HCT116 (cell line): ENCODE data around the gene HIVEP3. TPM values are rescaled to one million over a fixed set of nuclear protein-coding genes. Genes with fewer than 3 reads are reported as not detected.

Source experiments
- ATAC-seq: fragments of 200-7000 bp; cut with Tn5 transposase; 2 replicates; pipeline ENCODE4 v1.9.1; 2020; ENCODE audit warnings: mild to moderate bottlenecking, moderate library complexity
- BruUV-seq: library from RNA; stranded (reverse); fragments of 400-500 nt; replicated peaks from 2 replicates; lab custom pipeline; 2021; lab: Mats Ljungman, UMichigan
- CTCF ChIA-PET: fragments of 300-600 bp; sonication (Branson Sonifier 250); formaldehyde crosslinking; loops from one replicate; lab custom pipeline; 2021; ENCODE audit warnings: antibody characterized with exemption; lab: Charles Lee
- POLR2A ChIA-PET: fragments of 300-600, 350-600 bp; sonication (Branson Sonifier 250); formaldehyde crosslinking; loops from one replicate; lab custom pipeline; 2021; ENCODE audit warnings: antibody characterized with exemption; lab: Charles Lee
- RAD21 ChIA-PET, 2 experiments: fragments of 300-600 bp; sonication (Branson Sonifier 250); formaldehyde crosslinking; loops; one replicate each; lab custom pipeline; 2023; ENCODE audit warnings: low total read pairs in 2 of 2; ENCODE audit not compliant: uncharacterized antibody in 2 of 2, unreplicated experiment in 2 of 2, low non-redundant PET in 1 of 2; lab: Charles Lee
- DNase-seq: peaks from one replicate; pipeline ENCODE4 v3.0.0-alpha.2; 2010; ENCODE audit warnings: low read depth, low spot score
- H2AFZ ChIP-seq: fragments of 200-600 bp; shearing (Covaris generic), sonication (generic); 2 replicates; pipeline ENCODE4 v1.6.1; 2017; ENCODE audit warnings: low read depth, mixed run types, mixed read lengths, antibody characterized with exemption, low read length; ENCODE audit not compliant: poor library complexity, severe bottlenecking
- H3K27ac ChIP-seq: 2 replicates; pipeline ENCODE4 v1.5.1; 2012; ENCODE audit warnings: low read depth, low read length
- H3K27me3 ChIP-seq: fragments of 200-600 bp; sonication (generic); 2 replicates; pipeline ENCODE4 v1.6.1; 2016; ENCODE audit warnings: mixed run types, low read length, mixed read lengths; ENCODE audit not compliant: insufficient read depth
- H3K36me3 ChIP-seq, 2 experiments: fragments of 200-500 bp in 1 of 2; fragments of 200-600 bp in 1 of 2; sonication (Bioruptor generic) in 1 of 2; sonication (generic) in 1 of 2; 2 replicates each; pipeline versions ENCODE4 v1.5.1 to v1.6.1; 2014 to 2016; ENCODE audit warnings: low read length in 2 of 2, inconsistent platforms in 1 of 2, mixed read lengths in 1 of 2, mixed run types in 1 of 2; ENCODE audit not compliant: insufficient read depth in 2 of 2, control insufficient read depth in 1 of 2
- H3K4me1 ChIP-seq, 2 experiments: fragments of 200-600 bp in 1 of 2; sonication (generic) in 1 of 2; 2 replicates each; pipeline versions ENCODE4 v1.5.1 to v1.6.1; 2012 to 2017; ENCODE audit warnings: low read length in 2 of 2, inconsistent platforms in 1 of 2, mild to moderate bottlenecking in 1 of 2, mixed read lengths in 1 of 2, mixed run types in 1 of 2, moderate library complexity in 1 of 2; ENCODE audit not compliant: insufficient read depth in 2 of 2, control insufficient read depth in 1 of 2
- H3K4me2 ChIP-seq: fragments of 200-600 bp; sonication (generic); 2 replicates; pipeline ENCODE4 v1.6.1; 2017; ENCODE audit warnings: mixed run types, low read length, mixed read lengths
- H3K4me3 ChIP-seq, 2 experiments: fragments of 200-600 bp in 1 of 2; sonication (generic) in 1 of 2; replicated peaks in 1 of 2; 2 replicates each; pipeline ENCODE4 v1.5.1; 2011 to 2016; ENCODE audit warnings: low read length in 2 of 2, control low read depth in 1 of 2, low read depth in 1 of 2, mild to moderate bottlenecking in 1 of 2, mixed read lengths in 1 of 2, mixed run types in 1 of 2
- H3K79me2 ChIP-seq: fragments of 200-600 bp; sonication (generic); 2 replicates; pipeline ENCODE4 v1.6.1; 2017; ENCODE audit warnings: mild to moderate bottlenecking, mixed run types, low read length, moderate library complexity, mixed read lengths; ENCODE audit not compliant: insufficient read depth
- H3K9ac ChIP-seq: fragments of 200-600 bp; sonication (generic); 2 replicates; pipeline ENCODE4 v1.6.1; 2016; ENCODE audit warnings: low read length, mixed read lengths
- H3K9me2 ChIP-seq: fragments of 200-600 bp; sonication (generic), shearing (Covaris generic); 2 replicates; pipeline ENCODE4 v1.6.1; 2017; ENCODE audit warnings: mixed run types, mild to moderate bottlenecking, moderate library complexity; ENCODE audit not compliant: insufficient read depth
- H3K9me3 ChIP-seq, 2 experiments: fragments of 200-500 bp in 1 of 2; fragments of 200-600 bp in 1 of 2; sonication (Bioruptor generic) in 1 of 2; sonication (generic) in 1 of 2; 2 replicates each; pipeline ENCODE4 v1.6.1; 2014 to 2017; ENCODE audit warnings: low read length in 2 of 2, mixed read lengths in 2 of 2, inconsistent platforms in 1 of 2, low read depth in 1 of 2, mild to moderate bottlenecking in 1 of 2, mixed run types in 1 of 2, moderate library complexity in 1 of 2; ENCODE audit not compliant: control insufficient read depth in 1 of 2, insufficient read depth in 1 of 2
- H4K20me1 ChIP-seq: fragments of 200-600 bp; sonication (generic), shearing (Covaris generic); 2 replicates; pipeline ENCODE4 v1.6.1; 2017; ENCODE audit warnings: mixed run types, mild to moderate bottlenecking, moderate library complexity; ENCODE audit not compliant: insufficient read depth
- CBX3 ChIP-seq: IDR thresholded peaks from 2 replicates; pipeline ENCODE4 v1.6.1; 2012; ENCODE audit warnings: low read depth
- CEBPB ChIP-seq: IDR thresholded peaks from 2 replicates; pipeline ENCODE4 v1.6.1; 2012; ENCODE audit warnings: low read depth
- ELF1 ChIP-seq: IDR thresholded peaks from 2 replicates; pipeline ENCODE4 v1.6.1; 2012; ENCODE audit warnings: low read depth, borderline replicate concordance
- POLR2A ChIP-seq: IDR thresholded peaks from 2 replicates; pipeline ENCODE4 v1.7.0; 2011; ENCODE audit warnings: borderline replicate concordance; ENCODE audit not compliant: insufficient read depth, insufficient read length; ENCODE audit errors: extremely low read depth
- SP1 ChIP-seq: IDR thresholded peaks from 2 replicates; pipeline ENCODE4 v1.6.1; 2012; ENCODE audit warnings: low read depth
- SRF ChIP-seq: IDR thresholded peaks from 2 replicates; pipeline ENCODE4 v1.6.1; 2012; ENCODE audit warnings: low read depth
- intact Hi-C: fragments of 100-400 bp; cut with micrococcal nuclease; formaldehyde crosslinking; loops from 2 replicates; pipeline ENCODE4 v1.10.0; 2022
- total RNA-seq: library from RNA; stranded (reverse); gene quantifications from one replicate; pipeline ENCODE4 v1.2.1, GENCODE V29; 2021; ENCODE audit not compliant: unreplicated experiment
- TF ChIP-seq, protein P1 (sequence below): IDR thresholded peaks from 2 replicates; pipeline ENCODE4 v1.6.1; 2012
- TF ChIP-seq, protein P2 (sequence below): IDR thresholded peaks from 2 replicates; pipeline ENCODE4 v1.6.1; 2011; ENCODE audit warnings: mild to moderate bottlenecking, low read length, moderate library complexity; ENCODE audit not compliant: insufficient replicate concordance; ENCODE audit errors: extremely low read depth
- TF ChIP-seq, protein P3 (sequence below): IDR thresholded peaks from 2 replicates; pipeline ENCODE4 v1.6.1; 2012

HIVEP3 gene
- total RNA-seq, 1 experiment from 2014 or later: 7.1 TPM

DNA sequence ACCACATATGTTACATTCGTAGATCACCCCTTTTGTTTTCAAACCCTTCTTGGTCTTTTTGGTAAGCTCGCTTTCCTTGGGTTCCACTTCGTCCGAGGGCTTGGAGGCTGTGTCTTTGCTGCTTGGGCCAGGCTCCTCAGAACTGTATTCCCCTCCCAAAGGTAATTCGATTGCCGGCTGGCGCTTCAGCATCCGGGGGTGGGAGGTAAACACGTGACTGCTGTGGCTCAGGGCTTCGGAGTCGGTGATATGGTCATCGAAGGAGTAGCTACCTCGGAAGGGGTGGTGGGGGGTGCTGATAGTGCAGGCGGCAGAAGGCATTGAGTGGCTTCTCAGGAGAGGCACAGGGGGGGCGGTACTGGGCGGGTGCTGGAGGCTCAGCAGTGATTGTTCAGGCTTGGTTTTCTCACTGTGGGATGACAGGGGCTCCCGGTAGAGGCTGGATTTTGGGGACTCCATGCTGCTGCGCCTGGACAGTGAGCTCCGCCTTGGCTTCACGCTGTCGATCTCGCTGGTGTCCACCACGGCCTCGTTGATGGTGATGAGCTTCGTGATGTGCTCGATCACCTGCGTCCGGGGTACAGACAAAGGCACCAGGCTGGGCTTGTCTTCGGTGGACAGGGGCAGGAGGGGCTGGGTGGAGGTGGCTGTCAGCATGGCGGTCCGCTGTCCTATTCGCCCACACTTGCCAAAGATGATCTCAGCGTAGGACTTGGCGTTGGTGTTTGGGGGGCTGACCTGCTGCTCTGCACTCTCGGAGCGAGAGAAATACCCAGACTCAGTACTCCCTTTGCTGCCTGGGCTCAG lies 335.7 kb downstream of the HIVEP3 start:
- no TSS peak for BruUV-seq
- TF ChIP-seq, protein P1, sequence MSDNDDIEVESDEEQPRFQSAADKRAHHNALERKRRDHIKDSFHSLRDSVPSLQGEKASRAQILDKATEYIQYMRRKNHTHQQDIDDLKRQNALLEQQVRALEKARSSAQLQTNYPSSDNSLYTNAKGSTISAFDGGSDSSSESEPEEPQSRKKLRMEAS: no peak
- TF ChIP-seq POLR2A (no peak), CEBPB (no peak), CBX3 (no peak), SP1 (no peak), ELF1 (no peak), SRF (no peak)
- TF ChIP-seq, protein P2, sequence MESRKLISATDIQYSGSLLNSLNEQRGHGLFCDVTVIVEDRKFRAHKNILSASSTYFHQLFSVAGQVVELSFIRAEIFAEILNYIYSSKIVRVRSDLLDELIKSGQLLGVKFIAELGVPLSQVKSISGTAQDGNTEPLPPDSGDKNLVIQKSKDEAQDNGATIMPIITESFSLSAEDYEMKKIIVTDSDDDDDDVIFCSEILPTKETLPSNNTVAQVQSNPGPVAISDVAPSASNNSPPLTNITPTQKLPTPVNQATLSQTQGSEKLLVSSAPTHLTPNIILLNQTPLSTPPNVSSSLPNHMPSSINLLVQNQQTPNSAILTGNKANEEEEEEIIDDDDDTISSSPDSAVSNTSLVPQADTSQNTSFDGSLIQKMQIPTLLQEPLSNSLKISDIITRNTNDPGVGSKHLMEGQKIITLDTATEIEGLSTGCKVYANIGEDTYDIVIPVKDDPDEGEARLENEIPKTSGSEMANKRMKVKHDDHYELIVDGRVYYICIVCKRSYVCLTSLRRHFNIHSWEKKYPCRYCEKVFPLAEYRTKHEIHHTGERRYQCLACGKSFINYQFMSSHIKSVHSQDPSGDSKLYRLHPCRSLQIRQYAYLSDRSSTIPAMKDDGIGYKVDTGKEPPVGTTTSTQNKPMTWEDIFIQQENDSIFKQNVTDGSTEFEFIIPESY: no peak
- TF ChIP-seq, protein P3, sequence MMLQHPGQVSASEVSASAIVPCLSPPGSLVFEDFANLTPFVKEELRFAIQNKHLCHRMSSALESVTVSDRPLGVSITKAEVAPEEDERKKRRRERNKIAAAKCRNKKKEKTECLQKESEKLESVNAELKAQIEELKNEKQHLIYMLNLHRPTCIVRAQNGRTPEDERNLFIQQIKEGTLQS: no peak
- Histone ChIP-seq H3K4me1 (no peaks in the 10 kb centered on the region), H3K27me3 (no peaks in the 10 kb centered on the region), H3K4me2 (no peak overlapping the region), H3K9me3 (no peaks in the 10 kb centered on the region), H3K27ac (no peak overlapping the region), H3K4me3 (no peak overlapping the region), H3K9me2 (no peaks in the 10 kb centered on the region), H3K79me2 (no peaks in the 10 kb centered on the region), H2AFZ (no peak overlapping the region), H4K20me1 (no peaks in the 10 kb centered on the region), H3K36me3 (no peaks in the 10 kb centered on the region), H3K9ac (no peak overlapping the region)
- ChIA-PET POLR2A (no interaction called here), CTCF (no interaction called here), RAD21 (no interaction called here)
- ATAC-seq: no peak
- DNase-seq: no peak
- intact Hi-C loops: no loop called here
